ENCODE measurements around the gene TSPAN13. TPM values are rescaled to one million over a fixed set of nuclear protein-coding genes. Genes with fewer than 3 reads are reported as not detected.

TSPAN13 gene
- total and polyA plus RNA-seq, 2 of the 8 experiments (the other 6 are each of a cell fraction or from before 2014, with no cell fraction given), result 15.3 to 28.1 TPM

- TF ChIP-seq CBX8 (IDR thresholded peaks at IDR 0.05; ENCODE audit: borderline replicate concordance, low read depth, low read length) (no peak), ATF3 (IDR thresholded peaks at IDR 0.05; ENCODE audit: insufficient read depth, low read depth, low read length) (no peak), POU5F1 (IDR thresholded peaks at IDR 0.05; ENCODE audit: low read depth, low read length) (no peak), ASH2L (IDR thresholded peaks at IDR 0.05; ENCODE audit: low read length) (no peak)
These were observed 42.9 kb upstream of the TSPAN13 start (continued) for GRCh38 chr7:16710651-16711050.
